ENCODE measurements around the gene TAF12. TPM values are rescaled to one million over a fixed set of nuclear protein-coding genes. Genes with fewer than 3 reads are reported as not detected.
A peak's percentile ranks its signal among the peaks of the same experiment; 100 is the strongest.

Gene TAF12
- total and polyA plus RNA-seq, 3 experiments from 2014 or later = 37.8 to 50.4 (median 39.0) TPM

GRCh38 chr1:28580722-28581530 is 61.9 kb downstream of the TAF12 start:
- Histone ChIP-seq H3K36me3 (ENCODE audit: insufficient read depth, low read length) (peaks cover 34% of the 10 kb centered on the region), H3K27ac (ENCODE audit: low read depth, low read length) (peak overlapping the region; percentile 89), H3K4me1 (ENCODE audit: insufficient read depth, low read length) (peaks cover 31% of the 10 kb centered on the region), H3K9me3 (ENCODE audit: low read length) (no peaks in the 10 kb centered on the region), H3K4me3 (ENCODE audit: low read length) (peak overlapping the region; percentile 87), H3K27me3 (ENCODE audit: insufficient read depth, low read length, poor library complexity, severe bottlenecking) (no peaks in the 10 kb centered on the region)
- H3K4me1 Mint-ChIP-seq = peaks cover 36 to 55% (median 52%) of the 10 kb centered on the region in 3 donors
- peaks cover 0 to 2% of the 10 kb centered on the region in 2 donors for H3K27me3 Mint-ChIP-seq
- POLR2A ChIA-PET = interaction anchor here (0.8 to 3.9 kb wide), 30 partner anchors 9 to 807 kb away, joined by 3 to 59 read pairs (median 6); partner anchors contain the start of genes ATP5IF1, GMEB1, MED18 and RAB42
- DNase-seq = peak; percentile 6 to 78 (median 35)
- H3K36me3 Mint-ChIP-seq = peaks cover 9 to 57% (median 9%) of the 10 kb centered on the region in 3 donors
- H3K27ac Mint-ChIP-seq = peak overlapping the region; percentile 84 to 98 (median 94)
- peak overlapping the region; percentile 93 to 99 (median 98) for H3K4me3 Mint-ChIP-seq
- H3K9me3 Mint-ChIP-seq = no peaks in the 10 kb centered on the region
- CTCF ChIA-PET = interaction anchor here (0.8 to 3.6 kb wide), 24 partner anchors 10 to 345 kb away, joined by 3 to 16 read pairs (median 6); partner anchors contain the start of genes ATP5IF1, GMEB1, RCC1 and RNU11

GRCh38 chr1:28579401-28579800 is 63.5 kb downstream of the TAF12 start:
- Histone ChIP-seq H3K4me1 (ENCODE audit: insufficient read depth, low read length) (peaks cover 31% of the 10 kb centered on the region), H3K36me3 (ENCODE audit: insufficient read depth, low read length) (peaks cover 41% of the 10 kb centered on the region), H3K9me3 (ENCODE audit: low read length) (no peaks in the 10 kb centered on the region), H3K4me3 (ENCODE audit: low read length) (peak overlapping the region; percentile 21), H3K27ac (ENCODE audit: low read depth, low read length) (peak overlapping the region; percentile 19), H3K27me3 (ENCODE audit: insufficient read depth, low read length, poor library complexity, severe bottlenecking) (no peaks in the 10 kb centered on the region)
- Mint-ChIP-seq H3K27ac (peak overlapping the region; percentile 39 to 97 (median 88)), H3K27me3 (peaks cover 0 to 2% of the 10 kb centered on the region in 2 donors), H3K36me3 (peaks cover 9 to 66% (median 9%) of the 10 kb centered on the region in 3 donors), H3K9me3 (no peaks in the 10 kb centered on the region), H3K4me3 (peak overlapping the region; percentile 93 to 99 (median 98)), H3K4me1 (peaks cover 36 to 55% (median 52%) of the 10 kb centered on the region in 3 donors)
- DNase-seq = no peak
- ChIA-PET POLR2A (interaction anchor here (0.5 to 3.9 kb wide), 7 partner anchors 13 to 344 kb away, joined by 3 to 59 read pairs (median 4); partner anchors contain the start of genes ATP5IF1, TAF12 and TRNAU1AP), CTCF (interaction anchor here (0.7 to 2.0 kb wide), 10 partner anchors 9 to 353 kb away, joined by 3 to 6 read pairs (median 4); partner anchors contain the start of genes RNU11 and TRNAU1AP)

GRCh38 chr1:28578696-28579218 is 64.1 kb downstream of the TAF12 start:
- peaks cover 9 to 69% (median 9%) of the 10 kb centered on the region in 3 donors for H3K36me3 Mint-ChIP-seq
- H3K9me3 Mint-ChIP-seq = no peaks in the 10 kb centered on the region
- Histone ChIP-seq H3K9me3 (ENCODE audit: low read length) (no peaks in the 10 kb centered on the region), H3K27me3 (ENCODE audit: insufficient read depth, low read length, poor library complexity, severe bottlenecking) (no peaks in the 10 kb centered on the region), H3K4me1 (ENCODE audit: insufficient read depth, low read length) (peaks cover 31% of the 10 kb centered on the region), H3K36me3 (ENCODE audit: insufficient read depth, low read length) (peaks cover 41% of the 10 kb centered on the region), H3K4me3 (ENCODE audit: low read length) (no peak overlapping the region), H3K27ac (ENCODE audit: low read depth, low read length) (no peak overlapping the region)
- peak overlapping the region in 6 of 7 donors; percentile 15 to 68 (median 38) for H3K4me3 Mint-ChIP-seq
- H3K27ac Mint-ChIP-seq = peak overlapping the region in 7 of 8 donors; percentile 39 to 97 (median 62)
- no peak for DNase-seq
- CTCF ChIA-PET = interaction anchor here (0.9 to 2.0 kb wide), 8 partner anchors 9 to 312 kb away, joined by 3 to 6 read pairs (median 4); partner anchors contain the start of genes RNU11 and TRNAU1AP
- H3K4me1 Mint-ChIP-seq = peaks cover 36 to 55% (median 52%) of the 10 kb centered on the region in 3 donors
- H3K27me3 Mint-ChIP-seq = peaks cover 0 to 2% of the 10 kb centered on the region in 2 donors
- POLR2A ChIA-PET = interaction anchor here (0.9 to 3.9 kb wide), 7 partner anchors 14 to 72 kb away, joined by 3 to 59 read pairs (median 4); partner anchors contain the start of genes TAF12 and TRNAU1AP

GRCh38 chr1:28577738-28578536 is 64.9 kb downstream of the TAF12 start:
- H3K4me3 Mint-ChIP-seq = peak overlapping the region in 2 of 7 donors; percentile 38 to 68
- H3K4me1 Mint-ChIP-seq = peaks cover 33 to 51% (median 49%) of the 10 kb centered on the region in 3 donors
- H3K36me3 Mint-ChIP-seq = peaks cover 9 to 75% (median 9%) of the 10 kb centered on the region in 3 donors
- H3K27ac Mint-ChIP-seq = peak overlapping the region in 7 of 8 donors; percentile 2 to 81 (median 73)
- H3K4me3 ChIP-seq (ENCODE audit: low read length) = no peak overlapping the region
- peaks cover 0 to 2% of the 10 kb centered on the region in 2 donors for H3K27me3 Mint-ChIP-seq
- peaks cover 31% of the 10 kb centered on the region for H3K4me1 ChIP-seq (ENCODE audit: insufficient read depth, low read length)
- no peak for DNase-seq
- CTCF ChIA-PET = interaction anchor here (1.4 to 1.5 kb wide), 3 partner anchors 25 to 219 kb away, joined by 3 to 4 read pairs (median 3); no protein-coding TSS in a partner anchor
- no peaks in the 10 kb centered on the region for H3K9me3 Mint-ChIP-seq
- H3K27ac ChIP-seq (ENCODE audit: low read depth, low read length) = no peak overlapping the region
- peaks cover 41% of the 10 kb centered on the region for H3K36me3 ChIP-seq (ENCODE audit: insufficient read depth, low read length)
- POLR2A ChIA-PET = interaction anchor here (1.3 to 1.9 kb wide), 2 partner anchors 13 to 71 kb away, joined by 4 read pairs; no protein-coding TSS in a partner anchor
- no peaks in the 10 kb centered on the region for H3K9me3 ChIP-seq (ENCODE audit: low read length)
- no peaks in the 10 kb centered on the region for H3K27me3 ChIP-seq (ENCODE audit: insufficient read depth, low read length, poor library complexity, severe bottlenecking)

GRCh38 chr1:28577052-28577678 is 65.7 kb downstream of the TAF12 start:
- Histone ChIP-seq H3K9me3 (ENCODE audit: low read length) (no peaks in the 10 kb centered on the region), H3K27ac (ENCODE audit: low read depth, low read length) (no peak overlapping the region), H3K36me3 (ENCODE audit: insufficient read depth, low read length) (peaks cover 42% of the 10 kb centered on the region), H3K27me3 (ENCODE audit: insufficient read depth, low read length, poor library complexity, severe bottlenecking) (no peaks in the 10 kb centered on the region), H3K4me3 (ENCODE audit: low read length) (no peak overlapping the region), H3K4me1 (ENCODE audit: insufficient read depth, low read length) (peaks cover 27% of the 10 kb centered on the region)
- Mint-ChIP-seq H3K27me3 (peaks cover 0 to 2% of the 10 kb centered on the region in 2 donors), H3K4me3 (no peak overlapping the region), H3K27ac (peak overlapping the region in 7 of 8 donors; percentile 33 to 77 (median 71)), H3K9me3 (no peaks in the 10 kb centered on the region), H3K36me3 (peaks cover 9 to 73% (median 9%) of the 10 kb centered on the region in 3 donors), H3K4me1 (peaks cover 32 to 45% (median 43%) of the 10 kb centered on the region in 3 donors)
- ChIA-PET CTCF (interaction anchor here (1.5 kb wide), 1 partner anchor 26 kb away, joined by 3 read pairs; no protein-coding TSS in a partner anchor), POLR2A (interaction anchor here (0.8 to 1.9 kb wide), 2 partner anchors 12 to 92 kb away, joined by 4 read pairs; partner anchors contain the start of gene GMEB1)
- DNase-seq = no peak

GRCh38 chr1:28573564-28573963 is 69.3 kb downstream of the TAF12 start:
- Histone ChIP-seq H3K9me3 (ENCODE audit: low read length) (no peaks in the 10 kb centered on the region), H3K36me3 (ENCODE audit: insufficient read depth, low read length) (peaks cover 40% of the 10 kb centered on the region), H3K27ac (ENCODE audit: low read depth, low read length) (no peak overlapping the region), H3K4me3 (ENCODE audit: low read length) (no peak overlapping the region), H3K4me1 (ENCODE audit: insufficient read depth, low read length) (peaks cover 5% of the 10 kb centered on the region), H3K27me3 (ENCODE audit: insufficient read depth, low read length, poor library complexity, severe bottlenecking) (no peaks in the 10 kb centered on the region)
- Mint-ChIP-seq H3K9me3 (no peaks in the 10 kb centered on the region), H3K36me3 (peaks cover 6 to 66% (median 9%) of the 10 kb centered on the region in 3 donors), H3K27me3 (no peaks in the 10 kb centered on the region), H3K4me3 (no peak overlapping the region), H3K27ac (no peak overlapping the region), H3K4me1 (peaks cover 8 to 16% (median 15%) of the 10 kb centered on the region in 3 donors)
- no peak for DNase-seq
- ChIA-PET CTCF (no interaction called here), POLR2A (interaction anchor here (0.6 to 0.7 kb wide), 3 partner anchors 9 to 23 kb away, joined by 3 to 17 read pairs (median 5); no protein-coding TSS in a partner anchor)
